AG04449 (cell line): ENCODE results near the gene DLG1.

ENCODE experiments used
- CTCF ChIA-PET: fragments of 350-600 bp; formaldehyde crosslinking; extraction: SDS; loops from one replicate; lab custom pipeline; 2021; ENCODE audit warnings: antibody characterized with exemption; lab: Yijun Ruan, JAX
- POLR2A ChIA-PET: fragments of 400-600, 350-600 bp; formaldehyde crosslinking; extraction: SDS; loops from one replicate; lab custom pipeline; 2020; ENCODE audit warnings: antibody characterized with exemption, inconsistent platforms; lab: Yijun Ruan, JAX
- DNase-seq: peaks from one replicate; pipeline ENCODE4 v3.0.0-alpha.2; 2010; ENCODE audit warnings: low read depth, low spot score
- H3K4me3 ChIP-seq: 2 replicates; pipeline ENCODE4 v1.5.1; 2011; ENCODE audit warnings: low read depth, mild to moderate bottlenecking, control low read depth, low read length
- CTCF ChIP-seq: IDR thresholded peaks from one replicate; pipeline ENCODE4 v1.5.1; 2011; ENCODE audit warnings: mild to moderate bottlenecking, moderate library complexity, low read length, control low read depth, inconsistent platforms; ENCODE audit not compliant: insufficient read depth; ENCODE audit errors: missing control alignments

DLG1 gene

DNA sequence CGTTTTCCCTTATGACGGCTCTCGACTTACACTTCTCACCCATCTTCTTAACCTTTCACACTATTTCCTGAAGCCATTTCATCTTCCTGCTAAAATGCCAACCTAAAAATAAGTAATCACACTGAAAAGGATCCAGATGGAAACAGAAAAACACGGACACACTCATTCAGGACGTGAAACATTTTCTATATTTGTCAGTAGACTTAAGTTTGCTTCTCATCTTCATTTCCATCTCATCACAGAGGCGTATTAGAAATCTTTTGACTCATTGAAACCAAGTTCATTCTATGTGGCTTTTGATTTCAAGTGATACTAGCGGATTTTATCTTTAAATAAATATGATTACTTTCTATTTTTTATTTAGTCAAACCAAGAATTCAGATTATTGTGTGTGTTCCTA lies 27.4 kb upstream of the DLG1 start:
- H3K4me3 ChIP-seq: no peak overlapping the region
- POLR2A ChIA-PET: no interaction called here
- no peak for TF ChIP-seq CTCF
- no peak for DNase-seq
- CTCF ChIA-PET: interaction anchor here (1.2 kb wide), 1 partner anchor 8 kb away, joined by 3 read pairs; no protein-coding TSS in a partner anchor

DNA sequence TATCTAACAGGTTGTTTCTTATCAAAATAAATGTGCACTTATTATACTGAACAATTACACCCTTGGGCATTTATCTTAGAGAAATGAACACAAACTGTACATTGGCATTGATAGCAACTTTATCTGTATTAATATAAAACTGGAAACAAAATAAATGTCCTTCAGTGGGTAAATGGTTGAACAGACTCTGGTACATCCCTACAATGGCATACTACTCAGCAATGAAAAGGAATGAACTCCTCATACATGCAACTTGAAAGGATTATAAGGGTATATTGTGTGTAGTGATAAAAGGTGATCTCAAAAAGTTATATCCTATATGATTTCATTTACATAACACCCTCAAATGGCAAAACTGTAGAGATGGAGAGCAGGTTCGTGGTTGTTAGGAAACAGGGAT lies 23.7 kb upstream of the DLG1 start:
- ChIA-PET CTCF (no interaction called here), POLR2A (no interaction called here)
- no peak for TF ChIP-seq CTCF
- DNase-seq: no peak
- no peak overlapping the region for H3K4me3 ChIP-seq

- CTCF ChIA-PET: no interaction called here
- POLR2A ChIA-PET: no interaction called here
Measured at GRCh38 chr3:197320582-197320981, 22.2 kb upstream of the DLG1 start.

GRCh38 chr3:197317250-197317963 lies 19.0 kb upstream of the DLG1 start:
- H3K4me3 ChIP-seq: no peak overlapping the region
- ChIA-PET POLR2A (no interaction called here), CTCF (interaction anchor here (1.0 kb wide), 1 partner anchor 8 kb away, joined by 3 read pairs; no protein-coding TSS in a partner anchor)
- peak; percentile 91 for DNase-seq
- no peak for TF ChIP-seq CTCF

More at GRCh38 chr3:197320582-197320981, 22.2 kb upstream of the DLG1 start:
- DNase-seq: no peak
- TF ChIP-seq CTCF: no peak
- H3K4me3 ChIP-seq: no peak overlapping the region

- no peak for DNase-seq
- ChIA-PET CTCF (interaction anchor here (1.0 to 1.6 kb wide), 2 partner anchors 20 to 197 kb away, joined by 3 to 6 read pairs; no protein-coding TSS in a partner anchor), POLR2A (no interaction called here)
- TF ChIP-seq CTCF: no peak
- no peak overlapping the region for H3K4me3 ChIP-seq
Measured at GRCh38 chr3:197312431-197312830, 14.0 kb upstream of the DLG1 start.

DNA sequence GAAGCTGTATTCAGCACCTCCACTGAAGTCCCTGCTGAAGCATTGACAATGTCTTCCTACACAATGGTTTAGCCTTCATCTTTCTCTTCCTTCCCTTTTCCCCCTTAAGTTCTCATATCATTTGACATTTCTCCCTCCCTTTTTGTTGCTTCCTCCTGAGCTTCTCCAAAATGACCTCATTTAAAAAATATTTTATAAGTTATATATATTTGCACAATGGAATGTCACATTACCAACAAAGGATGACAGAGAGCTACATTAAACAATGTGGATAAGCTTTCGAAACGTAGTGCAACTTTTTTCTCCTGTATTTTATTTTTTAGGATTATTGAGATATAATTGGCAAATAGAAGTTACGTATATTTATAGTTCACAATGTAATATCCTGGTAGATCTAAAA lies 13.2 kb upstream of the DLG1 start:
- H3K4me3 ChIP-seq: no peak overlapping the region
- no peak for DNase-seq
- ChIA-PET CTCF (interaction anchor here (1.0 to 1.6 kb wide), 3 partner anchors 9 to 198 kb away, joined by 3 to 6 read pairs (median 4); no protein-coding TSS in a partner anchor), POLR2A (no interaction called here)
- no peak for TF ChIP-seq CTCF
